Right lobe of liver (tissue), 6 donors: ENCODE results near the gene PRKAG2. TPM values are rescaled to one million over a fixed set of nuclear protein-coding genes. Genes with fewer than 3 reads are reported as not detected.

Experiments
- ATAC-seq, 4 donors: fragments of 200-7000 bp; cut with Tn5 transposase; one replicate each; pipeline ENCODE4 v1.9.1; 2020; ENCODE audit warnings: mild to moderate bottlenecking in 4 of 4, moderate library complexity in 4 of 4
- DNase-seq, 3 donors: peaks; one replicate each; pipeline ENCODE4 v3.0.0-alpha.2; 2020
- H3K27ac ChIP-seq, 3 donors: fragments of 200-600 bp; one replicate each; pipeline ENCODE4 v1.8.0; 2022
- H3K27me3 ChIP-seq, 2 donors: fragments of 200-600 bp; one replicate each; pipeline ENCODE4 v1.8.0; 2022
- H3K36me3 ChIP-seq, 4 donors: fragments of 200-600 bp; sonication (generic) in 1 of 4; one replicate each; pipeline versions ENCODE4 v1.5.1 to v1.8.0; 2017 to 2022; ENCODE audit warnings: control low read depth in 1 of 4
- H3K4me1 ChIP-seq, 4 donors: fragments of 200-600 bp; sonication (generic) in 1 of 4; one replicate each; pipeline versions ENCODE4 v1.5.1 to v1.8.0; 2017 to 2022; ENCODE audit warnings: control low read depth in 1 of 4
- H3K4me3 ChIP-seq, 3 donors: fragments of 200-600 bp; one replicate each; pipeline ENCODE4 v1.8.0; 2022
- H3K9me3 ChIP-seq, 4 donors: fragments of 200-600 bp; sonication (generic) in 1 of 4; one replicate each; pipeline versions ENCODE4 v1.5.1 to v1.8.0; 2017 to 2022; ENCODE audit warnings: control low read depth in 1 of 4
- CTCF ChIP-seq, 4 donors: fragments of 200-600 bp in 3 of 4; fragments of 450-650 bp in 1 of 4; IDR thresholded peaks; one replicate each; pipeline versions ENCODE4 v1.5.1 to v1.8.0; 2016 to 2022; ENCODE audit warnings: antibody characterized with exemption in 4 of 4, mild to moderate bottlenecking in 2 of 4
- POLR2A ChIP-seq: fragments of 450-650 bp; IDR thresholded peaks from one replicate; pipeline ENCODE4 v1.6.1; 2017; ENCODE audit warnings: antibody characterized with exemption, mild to moderate bottlenecking
- WGBS: methylation state at CpG from one replicate; pipeline ENCODE4 v1.1.6; 2018; ENCODE audit warnings: low coverage, low lambda C conversion rate; ENCODE audit not compliant: insufficient coverage; ENCODE audit errors: missing lambda C conversion rate; 5-methylcytosine and 5-hydroxymethylcytosine counted together
- intact Hi-C, 2 donors: fragments of 100-400 bp; cut with DNase I; formaldehyde crosslinking; loops; one replicate each; pipeline versions ENCODE4 v1.11.2 to v1.14.1; 2022
- total RNA-seq, 6 experiments: library from RNA; depleted of rRNA in 2 of 6; stranded (reverse); fragments of >200 nt in 2 of 6; fragmentation: NEBNext Ultra II Directional in 3 of 6; extraction: Animal tissue kit (Norgen Biotek cat#: 25700) in 3 of 6; gene quantifications; one replicate each; pipeline versions ENCODE4 v1.1.0 to v1.2.4, GENCODE V29; 2016 to 2023
- donor health status: DM: no; HTN: yes; CAD: no.
- donor health status: DM: no; HTN: no; CAD: no.
- donor health status: DM: no; HTN: no; CAD: no.
- donor health status: DM: no; HTN: yes; CAD: no.
- donor health status: DM: no; HTN: yes; CAD: no.

Gene PRKAG2
- total RNA-seq, 6 experiments from 2014 or later, result 20.6 to 63.6 (median 29.5) TPM

- no peak for ATAC-seq
- Histone ChIP-seq H3K4me1 (peaks cover 0 to 44% (median 19%) of the 10 kb centered on the region in 4 donors), H3K4me3 (no peak overlapping the region), H3K27me3 (no peaks in the 10 kb centered on the region), H3K27ac (no peak overlapping the region), H3K9me3 (no peaks in the 10 kb centered on the region), H3K36me3 (no peaks in the 10 kb centered on the region)
- intact Hi-C loops, result no loop called here
- TF ChIP-seq POLR2A, result no peak
- TF ChIP-seq CTCF (IDR thresholded peaks at IDR 0.05), result no peak
- DNase-seq, result peak in 2 of 3 donors; percentile 3 to 35
- WGBS, result 90% methylated on average over 3 of the region's 4 CpGs
These were observed 59.6 kb downstream of the PRKAG2 start for GRCh38 chr7:151817315-151817690.

GRCh38 chr7:151816562-151817314, 60.2 kb downstream of the PRKAG2 start:
- peaks cover 0 to 44% (median 16%) of the 10 kb centered on the region in 4 donors for H3K4me1 ChIP-seq
- ATAC-seq (no peak), DNase-seq (peak in 1 of 3 donors; percentile 31)
- intact Hi-C loops, result no loop called here
- no peak overlapping the region for H3K27ac ChIP-seq
- no peaks in the 10 kb centered on the region for H3K36me3 ChIP-seq
- no peak overlapping the region for H3K4me3 ChIP-seq
- TF ChIP-seq POLR2A, result no peak
- no peak for TF ChIP-seq CTCF (IDR thresholded peaks at IDR 0.05)
- H3K27me3 ChIP-seq, result no peaks in the 10 kb centered on the region
- H3K9me3 ChIP-seq, result no peaks in the 10 kb centered on the region
- 90% methylated on average over 10 of the region's 20 CpGs for WGBS

- no peak overlapping the region for H3K4me3 ChIP-seq
- ATAC-seq (no peak), DNase-seq (peak in 1 of 3 donors; percentile 22)
- no peaks in the 10 kb centered on the region for H3K27me3 ChIP-seq
- intact Hi-C loops, result no loop called here
- no peaks in the 10 kb centered on the region for H3K36me3 ChIP-seq
- H3K9me3 ChIP-seq, result no peaks in the 10 kb centered on the region
- 82% methylated on average over 3 of the region's 5 CpGs for WGBS
- peaks cover 0 to 42% (median 10%) of the 10 kb centered on the region in 4 donors for H3K4me1 ChIP-seq
- no peak for TF ChIP-seq POLR2A
- no peak for TF ChIP-seq CTCF (IDR thresholded peaks at IDR 0.05)
- no peak overlapping the region for H3K27ac ChIP-seq
These were observed 61.5 kb downstream of the PRKAG2 start for GRCh38 chr7:151815419-151815818.

- WGBS, result 74% methylated on average over 5 of the region's 18 CpGs
- H3K36me3 ChIP-seq, result no peaks in the 10 kb centered on the region
- H3K9me3 ChIP-seq, result no peaks in the 10 kb centered on the region
- no peak overlapping the region for H3K4me3 ChIP-seq
- H3K27me3 ChIP-seq, result no peaks in the 10 kb centered on the region
- peaks cover 0 to 35% (median 6%) of the 10 kb centered on the region in 4 donors for H3K4me1 ChIP-seq
- H3K27ac ChIP-seq, result no peak overlapping the region
- no peak for ATAC-seq
- peak in 2 of 3 donors; percentile 14 to 47 for DNase-seq
- intact Hi-C loops, result no loop called here
- TF ChIP-seq POLR2A, result no peak
- no peak for TF ChIP-seq CTCF (IDR thresholded peaks at IDR 0.05)
These were observed 62.4 kb downstream of the PRKAG2 start for GRCh38 chr7:151814400-151815009.
